H9 (cell line): ENCODE data around the gene GP1BA. TPM values are rescaled to one million over a fixed set of nuclear protein-coding genes. Genes with fewer than 3 reads are reported as not detected.

Experiments used
- DNase-seq: peaks from one replicate; pipeline ENCODE4 v3.0.0-alpha.2; 2017
- H2AFZ ChIP-seq: one replicate; pipeline ENCODE4 v1.6.1; 2013; ENCODE audit warnings: mild to moderate bottlenecking, low read length, control low read depth, moderate library complexity
- H2AK5ac ChIP-seq: 2 replicates; pipeline ENCODE4 v1.6.1; 2013; ENCODE audit warnings: low read length, control low read depth, mixed read lengths; ENCODE audit not compliant: insufficient read length
- H2BK120ac ChIP-seq: one replicate; pipeline ENCODE4 v1.6.1; 2013; ENCODE audit warnings: low read depth, mild to moderate bottlenecking, low read length, control low read depth, inconsistent platforms; ENCODE audit not compliant: poor library complexity, severe bottlenecking
- H2BK12ac ChIP-seq: 2 replicates; pipeline ENCODE4 v1.6.1; 2013; ENCODE audit warnings: low read length, control low read depth, mixed read lengths, low read depth; ENCODE audit not compliant: insufficient read length
- H2BK15ac ChIP-seq: 2 replicates; pipeline ENCODE4 v1.6.1; 2013; ENCODE audit warnings: low read depth, low read length, control low read depth
- H2BK20ac ChIP-seq: one replicate; pipeline ENCODE4 v1.6.1; 2013; ENCODE audit warnings: low read depth, mild to moderate bottlenecking, low read length, control low read depth, inconsistent platforms; ENCODE audit not compliant: poor library complexity, severe bottlenecking
- H2BK5ac ChIP-seq: 2 replicates; pipeline ENCODE4 v1.6.1; 2013; ENCODE audit warnings: low read length, control low read depth, mixed read lengths; ENCODE audit not compliant: insufficient read length
- H3K14ac ChIP-seq: 2 replicates; pipeline ENCODE4 v1.6.1; 2013; ENCODE audit warnings: low read length, control low read depth; ENCODE audit not compliant: insufficient read depth
- H3K18ac ChIP-seq: 2 replicates; pipeline ENCODE4 v1.6.1; 2013; ENCODE audit warnings: low read depth, mild to moderate bottlenecking, mixed read lengths, low read length, control low read depth; ENCODE audit not compliant: insufficient read length
- H3K23ac ChIP-seq: 2 replicates; pipeline ENCODE4 v1.6.1; 2013; ENCODE audit warnings: low read length, control low read depth, mixed read lengths, low read depth; ENCODE audit not compliant: insufficient read length
- H3K23me2 ChIP-seq: 2 replicates; pipeline ENCODE4 v1.6.1; 2013; ENCODE audit warnings: low read depth, mild to moderate bottlenecking, mixed read lengths, low read length, control low read depth; ENCODE audit not compliant: insufficient read length, poor library complexity, severe bottlenecking
- H3K27ac ChIP-seq: 2 replicates; pipeline ENCODE4 v1.5.1; 2013; ENCODE audit warnings: low read length, control low read depth, mixed read lengths, low read depth; ENCODE audit not compliant: insufficient read length
- H3K27me3 ChIP-seq: 2 replicates; pipeline ENCODE4 v1.6.1; 2013; ENCODE audit warnings: low read length, control low read depth, inconsistent platforms; ENCODE audit not compliant: insufficient read depth
- H3K4ac ChIP-seq: 2 replicates; pipeline ENCODE4 v1.6.1; 2013; ENCODE audit warnings: low read depth, mild to moderate bottlenecking, control low read depth, inconsistent platforms, low read length, moderate library complexity
- H3K4me1 ChIP-seq: 2 replicates; pipeline ENCODE4 v1.6.1; 2013; ENCODE audit warnings: low read length, control low read depth, inconsistent platforms; ENCODE audit not compliant: insufficient read depth
- H3K4me2 ChIP-seq: 2 replicates; pipeline ENCODE4 v1.6.1; 2013; ENCODE audit warnings: low read length, control low read depth, mixed read lengths; ENCODE audit not compliant: insufficient read length, insufficient read depth
- H3K56ac ChIP-seq: 2 replicates; pipeline ENCODE4 v1.6.1; 2013; ENCODE audit warnings: low read depth, mild to moderate bottlenecking, mixed read lengths, low read length, control low read depth; ENCODE audit not compliant: insufficient read length
- H3K79me1 ChIP-seq: 2 replicates; pipeline ENCODE4 v1.6.1; 2013; ENCODE audit warnings: low read depth, mild to moderate bottlenecking, moderate library complexity, low read length, control low read depth, inconsistent platforms; ENCODE audit not compliant: insufficient read depth, poor library complexity, severe bottlenecking
- H3K79me2 ChIP-seq: 2 replicates; pipeline ENCODE4 v1.6.1; 2013; ENCODE audit warnings: low read length, control low read depth, inconsistent platforms; ENCODE audit not compliant: insufficient read depth
- H3K9ac ChIP-seq: 2 replicates; pipeline ENCODE4 v1.6.1; 2013; ENCODE audit warnings: low read length, control low read depth, mixed read lengths; ENCODE audit not compliant: insufficient read length; ENCODE audit errors: extremely low read depth
- H3K9me3 ChIP-seq: one replicate; pipeline ENCODE4 v1.6.1; 2013; ENCODE audit warnings: low read depth, low read length, inconsistent platforms; ENCODE audit not compliant: control insufficient read depth
- H3T11ph ChIP-seq: one replicate; pipeline ENCODE4 v1.6.1; 2013; ENCODE audit warnings: mild to moderate bottlenecking, low read length, control low read depth, inconsistent platforms
- H4K20me1 ChIP-seq: one replicate; pipeline ENCODE4 v1.6.1; 2013; ENCODE audit not compliant: control insufficient read depth, insufficient read length, insufficient read depth
- H4K5ac ChIP-seq: 2 replicates; pipeline ENCODE4 v1.6.1; 2013; ENCODE audit warnings: low read depth, mild to moderate bottlenecking, mixed read lengths, low read length, control low read depth; ENCODE audit not compliant: insufficient read length
- H4K8ac ChIP-seq: replicated peaks from 2 replicates; pipeline ENCODE4 v1.6.1; 2013; ENCODE audit warnings: low read length, control low read depth, mixed read lengths, low read depth; ENCODE audit not compliant: insufficient read length
- H4K91ac ChIP-seq: 2 replicates; pipeline ENCODE4 v1.6.1; 2013; ENCODE audit warnings: low read depth, mild to moderate bottlenecking, moderate library complexity, mixed read lengths, low read length, control low read depth; ENCODE audit not compliant: insufficient read length
- H3K27ac Mint-ChIP-seq, 3 experiments: 2 replicates in 2 of 3; 3 replicates in 1 of 3; pipeline ENCODE4 v1.8.0; 2020 to 2021; ENCODE audit warnings: mixed read lengths in 3 of 3, mild to moderate bottlenecking in 1 of 3, moderate library complexity in 1 of 3
- H3K27me3 Mint-ChIP-seq: 2 replicates; pipeline ENCODE4 v1.8.0; 2021; ENCODE audit warnings: low read depth, mild to moderate bottlenecking, moderate library complexity, mixed read lengths
- H3K36me3 Mint-ChIP-seq, 3 experiments: 2 replicates in 2 of 3; 3 replicates in 1 of 3; pipeline ENCODE4 v1.8.0; 2020 to 2021; ENCODE audit warnings: low read depth in 3 of 3, mixed read lengths in 3 of 3; ENCODE audit not compliant: insufficient read depth in 1 of 3
- H3K4me1 Mint-ChIP-seq, 2 experiments: 2 replicates each; pipeline ENCODE4 v1.8.0; 2020; ENCODE audit warnings: mixed read lengths in 2 of 2
- H3K4me3 Mint-ChIP-seq, 2 experiments: 2 replicates in 1 of 2; 3 replicates in 1 of 2; pipeline ENCODE4 v1.8.0; 2020 to 2021; ENCODE audit warnings: mild to moderate bottlenecking in 2 of 2, mixed read lengths in 2 of 2, moderate library complexity in 1 of 2
- H3K9me3 Mint-ChIP-seq, 2 experiments: 2 replicates in 1 of 2; 3 replicates in 1 of 2; pipeline ENCODE4 v1.8.0; 2020; ENCODE audit warnings: mild to moderate bottlenecking in 2 of 2, mixed read lengths in 2 of 2, moderate library complexity in 1 of 2
- CTCF ChIP-seq: fragments of 200-600 bp; sonication (generic); conservative IDR thresholded peaks from 3 replicates; pipeline ENCODE4 v1.8.0; 2021; ENCODE audit warnings: antibody characterized with exemption, mild to moderate bottlenecking
- WGBS: extraction: QIAGEN DNeasy Blood & Tissue Kit; methylation state at CpG from one replicate; pipeline ENCODE4 v1.1.7; 2013; ENCODE audit warnings: missing lambda C conversion rate, low lambda C conversion rate, mixed read lengths; ENCODE audit not compliant: insufficient read length; ENCODE audit errors: extremely low coverage; 5-methylcytosine and 5-hydroxymethylcytosine counted together
- total RNA-seq: library from RNA; stranded (reverse); gene quantifications from 2 replicates; pipeline ENCODE4 v1.2.1, GENCODE V29; 2021

The GP1BA gene
- total RNA-seq, 1 experiment from 2014 or later: not detected

- Histone ChIP-seq H4K8ac (no peak overlapping the region), H3K4ac (no peak overlapping the region), H3K18ac (no peak overlapping the region), H2BK12ac (no peak overlapping the region), H2BK20ac (no peak overlapping the region), H4K91ac (no peak overlapping the region), H2BK15ac (no peak overlapping the region), H3K56ac (no peak overlapping the region), H3K14ac (no peak overlapping the region), H2BK5ac (no peak overlapping the region), H2BK120ac (no peak overlapping the region), H3K27ac (no peak overlapping the region), H3K9ac (no peak overlapping the region), H2AFZ (no peak overlapping the region), H3T11ph (no peak overlapping the region), H3K79me1 (no peaks in the 10 kb centered on the region), H3K23me2 (peaks cover 12% of the 10 kb centered on the region), H3K4me1 (peaks cover 2% of the 10 kb centered on the region; the same call in 1 of the 2 replicates), H3K4me2 (no peak overlapping the region), H3K9me3 (no peaks in the 10 kb centered on the region), H2AK5ac (no peak overlapping the region), H4K5ac (no peak overlapping the region), H3K79me2 (no peaks in the 10 kb centered on the region), H3K27me3 (no peaks in the 10 kb centered on the region), H3K23ac (no peak overlapping the region), H4K20me1 (no peaks in the 10 kb centered on the region)
- Mint-ChIP-seq H3K9me3 (no peaks in the 10 kb centered on the region), H3K27ac (peak overlapping the region in 1 of 3 experiments; percentile 79; a peak in 2 of 7 replicates), H3K4me1 (peaks cover 6 to 30% of the 10 kb centered on the region in 2 experiments), H3K4me3 (peak overlapping the region; percentile 54 to 75), H3K27me3 (no peaks in the 10 kb centered on the region), H3K36me3 (peaks cover 8 to 31% (median 29%) of the 10 kb centered on the region in 3 experiments; a peak in 6 of 7 replicates)
- TF ChIP-seq CTCF: no peak
- WGBS: no CpG with 5 or more reads among the region's 8 CpGs
- DNase-seq: no peak
These were observed 33.7 kb upstream of the GP1BA start for GRCh38 chr17:4898351-4898750.
